ENCODE measurements around the gene PLXNA2.

- TF ChIP-seq POLR2A (IDR thresholded peaks at IDR 0.05): no peak
- no peak for TF ChIP-seq EP300 (IDR thresholded peaks at IDR 0.05)
These were observed 28.8 kb downstream of the PLXNA2 start for GRCh38 chr1:208215393-208215792.
